Pons (tissue), 1 donor: ENCODE results near the gene FAM161A.
"Not testable (repeated sequence)": the region's sequence is repeated elsewhere in the genome, so short reads cannot be mapped to it uniquely, and the experiment has no call there.

Source experiments
- DNase-seq: peaks from one replicate; pipeline ENCODE4 v3.0.0-alpha.2; 2016; ENCODE audit warnings: low spot score

FAM161A gene, protein sequence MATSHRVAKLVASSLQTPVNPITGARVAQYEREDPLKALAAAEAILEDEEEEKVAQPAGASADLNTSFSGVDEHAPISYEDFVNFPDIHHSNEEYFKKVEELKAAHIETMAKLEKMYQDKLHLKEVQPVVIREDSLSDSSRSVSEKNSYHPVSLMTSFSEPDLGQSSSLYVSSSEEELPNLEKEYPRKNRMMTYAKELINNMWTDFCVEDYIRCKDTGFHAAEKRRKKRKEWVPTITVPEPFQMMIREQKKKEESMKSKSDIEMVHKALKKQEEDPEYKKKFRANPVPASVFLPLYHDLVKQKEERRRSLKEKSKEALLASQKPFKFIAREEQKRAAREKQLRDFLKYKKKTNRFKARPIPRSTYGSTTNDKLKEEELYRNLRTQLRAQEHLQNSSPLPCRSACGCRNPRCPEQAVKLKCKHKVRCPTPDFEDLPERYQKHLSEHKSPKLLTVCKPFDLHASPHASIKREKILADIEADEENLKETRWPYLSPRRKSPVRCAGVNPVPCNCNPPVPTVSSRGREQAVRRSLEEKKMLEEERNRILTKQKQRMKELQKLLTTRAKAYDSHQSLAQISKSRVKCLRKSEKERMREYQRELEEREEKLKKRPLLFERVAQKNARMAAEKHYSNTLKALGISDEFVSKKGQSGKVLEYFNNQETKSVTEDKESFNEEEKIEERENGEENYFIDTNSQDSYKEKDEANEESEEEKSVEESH

DNA sequence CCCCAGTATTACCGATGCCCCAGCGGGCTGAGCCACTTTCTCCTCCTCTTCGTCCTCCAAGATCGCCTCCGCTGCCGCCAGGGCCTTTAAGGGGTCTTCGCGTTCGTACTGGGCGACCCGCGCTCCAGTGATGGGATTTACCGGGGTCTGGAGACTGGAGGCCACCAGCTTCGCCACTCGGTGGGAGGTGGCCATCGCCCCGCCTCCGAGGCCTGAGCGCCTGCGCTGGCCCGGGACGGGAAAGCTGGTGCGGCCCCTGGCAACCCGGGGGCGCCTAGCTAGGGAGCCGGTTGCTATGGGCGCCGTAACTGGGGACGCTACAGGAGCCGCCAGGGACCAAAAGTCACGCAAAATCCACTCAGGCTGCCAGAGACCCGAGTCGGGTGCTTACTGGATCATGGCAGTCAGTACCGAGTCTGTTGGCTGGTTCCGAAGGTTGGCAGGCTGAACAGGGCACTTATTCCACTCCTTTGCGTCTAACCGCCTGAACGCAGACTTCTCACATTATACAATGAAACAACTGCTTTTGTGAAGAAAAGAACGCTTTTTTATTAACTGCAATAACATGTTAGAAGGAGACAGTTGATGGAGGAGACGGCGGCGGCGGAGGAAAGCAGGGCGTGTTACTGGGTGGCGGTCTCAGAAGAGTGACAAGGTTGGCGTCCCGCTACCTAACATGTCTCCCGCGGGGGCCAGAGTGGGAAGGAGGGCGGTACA, at the start of gene FAM161A:
Gene FAM161A (minus strand): TSS at position 214 of the 717 bp plus-strand sequence. CDS start 19 bp downstream, at position 195.
- DNase-seq = peak; percentile 90

DNA sequence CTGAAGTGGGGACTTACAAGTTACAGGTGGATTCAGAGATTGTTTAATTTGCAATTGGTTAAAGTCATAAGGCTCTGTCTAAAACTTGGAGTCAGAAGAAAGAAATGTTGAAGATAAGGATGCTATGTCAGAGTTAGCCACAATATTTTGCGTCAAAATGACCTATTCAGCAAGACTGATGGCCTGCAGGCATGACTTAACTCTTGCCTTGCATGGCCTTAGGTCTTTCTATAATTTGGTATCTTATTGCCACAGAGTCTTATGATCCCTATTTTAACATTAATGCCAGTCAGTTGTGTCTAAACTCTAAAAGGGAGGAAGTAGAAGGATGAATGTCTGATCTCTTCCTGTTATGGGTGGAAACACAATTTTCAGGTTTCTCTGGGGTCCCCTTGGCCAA, 46.4 kb upstream of the FAM161A start:
- no peak for DNase-seq

DNA sequence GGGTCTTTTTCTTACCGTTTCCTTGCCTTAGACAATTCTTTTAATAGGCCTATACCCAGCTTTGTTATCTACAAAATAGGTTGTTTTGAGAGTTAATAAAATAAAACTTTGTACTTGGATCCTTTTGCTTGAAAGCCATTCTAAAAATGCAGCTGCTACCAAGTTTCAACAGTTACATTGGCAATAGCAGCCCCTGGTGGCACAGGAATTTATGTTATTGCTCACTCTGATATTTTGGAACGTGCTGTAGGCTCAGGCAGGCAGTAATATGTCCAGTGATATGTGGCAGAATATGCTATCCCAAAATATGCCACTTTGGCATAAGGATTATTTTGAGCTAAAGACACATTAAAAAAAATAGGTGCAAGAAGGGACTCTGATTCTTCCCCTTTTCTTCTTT, 45.0 kb upstream of the FAM161A start:
- DNase-seq = peak; percentile 32

DNA sequence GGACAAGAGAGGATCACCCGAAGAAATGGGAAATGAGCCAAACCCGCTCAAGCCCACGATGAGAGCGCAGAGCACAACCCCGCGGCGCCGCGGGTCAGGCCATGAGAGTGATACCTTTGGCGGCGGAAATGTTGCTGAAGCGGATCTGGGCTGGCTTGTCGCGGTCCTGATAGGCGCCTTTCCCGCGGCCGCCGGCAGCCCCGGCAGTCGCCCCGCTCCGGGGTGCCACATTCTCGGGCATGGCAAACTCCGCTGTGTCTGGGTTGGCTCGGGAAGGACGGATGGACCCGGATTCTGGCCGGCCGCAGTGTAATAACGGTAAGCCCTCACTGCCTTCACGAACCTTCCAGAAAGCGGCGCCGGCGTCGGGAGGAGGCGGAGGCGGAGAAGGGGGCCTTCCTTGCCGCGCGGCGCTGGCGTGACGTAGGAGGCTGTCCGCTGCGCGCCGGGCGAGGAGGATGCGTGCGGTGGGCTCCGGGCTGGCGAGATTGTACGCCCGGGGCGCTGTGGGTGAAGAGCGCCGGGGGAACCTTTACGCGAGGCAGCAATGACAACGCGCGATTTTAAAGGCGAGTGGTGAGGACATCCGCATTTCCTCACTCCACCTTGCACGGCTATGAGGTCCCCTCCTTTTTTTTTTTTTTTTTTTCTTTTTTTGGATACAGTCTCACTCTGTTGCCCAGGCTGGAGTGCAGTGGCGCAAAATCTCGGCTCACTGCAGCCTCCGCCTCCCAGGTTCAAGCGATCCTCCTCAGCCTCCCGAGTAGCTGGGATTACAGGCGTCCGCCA, 34.6 kb upstream of the FAM161A start, which contains the start of gene CCT4:
Gene CCT4 (minus strand): TSS at position 390 of the 789 bp plus-strand sequence. CDS start 149 bp downstream, at position 241.
- DNase-seq = peak; percentile 84

DNA sequence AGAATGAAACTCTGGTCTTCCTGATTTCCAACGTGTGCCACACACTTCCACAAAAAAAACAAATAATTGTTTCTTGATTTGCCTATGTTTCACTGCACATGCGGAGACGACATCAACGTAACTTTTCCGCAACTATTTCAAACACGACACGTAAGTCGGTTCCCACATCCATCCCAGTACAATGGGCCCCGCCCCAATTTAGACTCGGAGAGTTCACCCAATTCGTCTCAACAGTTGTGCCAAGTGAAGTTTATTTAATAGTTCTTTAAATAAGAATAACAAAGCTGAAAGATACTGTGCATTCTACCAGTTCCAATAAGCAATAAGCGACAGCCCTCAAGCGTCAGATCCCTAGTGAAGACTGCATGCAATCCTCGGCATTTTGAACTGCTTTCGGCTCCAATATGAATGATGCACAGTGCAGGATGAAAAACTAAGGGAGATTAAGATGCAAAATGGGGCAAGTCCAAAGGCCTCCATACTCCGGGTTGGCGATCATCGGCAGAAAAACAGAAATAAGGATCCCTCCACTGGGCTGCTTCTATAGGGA, 33.9 kb upstream of the FAM161A start:
- peak; percentile 66 for DNase-seq

DNA sequence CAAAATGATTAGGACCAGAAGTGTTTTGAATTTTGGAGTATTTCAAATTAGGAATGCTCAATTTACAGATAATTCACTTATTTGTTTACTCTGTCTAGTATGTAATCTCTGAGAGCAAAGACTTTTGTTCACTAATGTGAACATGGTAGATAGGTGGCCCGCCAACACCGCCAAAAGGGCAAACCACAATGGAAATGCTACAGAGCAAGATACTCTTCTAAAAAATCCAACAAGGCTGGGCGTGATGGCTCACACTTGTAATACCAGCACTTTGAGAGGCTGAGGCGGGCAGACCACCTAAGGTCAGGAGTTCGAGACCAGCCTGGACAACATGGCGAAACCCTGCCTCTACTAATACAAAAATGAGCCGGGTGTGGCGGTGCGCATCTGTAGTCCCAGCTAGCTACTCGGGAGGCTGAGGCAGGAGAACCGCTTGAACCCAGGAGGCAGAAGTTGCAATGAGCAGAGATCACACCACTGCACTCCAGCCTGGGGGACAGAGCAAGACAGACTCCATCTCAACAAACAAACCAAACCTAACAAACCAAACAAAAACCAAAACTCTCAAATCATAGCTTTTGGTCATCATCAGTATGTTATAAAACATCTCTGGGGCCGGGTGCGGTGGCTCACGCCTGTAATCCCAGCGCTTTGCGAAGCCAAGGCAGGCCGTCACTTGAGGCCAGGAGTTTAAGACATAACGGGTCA, 32.2 kb upstream of the FAM161A start:
- DNase-seq = no peak

DNA sequence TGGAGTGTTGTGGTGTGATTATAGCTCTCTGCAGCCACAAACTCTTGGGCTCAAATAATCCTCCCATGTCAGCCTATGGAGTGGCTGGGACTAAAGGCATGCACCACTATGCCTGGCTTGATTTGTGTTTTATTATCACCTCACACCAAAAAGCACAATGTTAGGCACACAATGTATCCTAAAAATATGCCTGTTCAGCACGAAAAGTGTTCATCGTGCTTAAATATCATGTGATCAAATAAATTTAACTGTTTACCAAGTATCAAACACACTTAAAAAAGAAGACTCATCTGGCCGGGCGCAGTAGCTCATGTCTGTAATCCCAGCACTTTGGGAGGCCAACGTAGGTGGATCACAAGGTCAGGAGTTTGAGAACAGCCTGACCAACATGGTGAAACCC, 29.0 kb upstream of the FAM161A start:
- DNase-seq = no peak

DNA sequence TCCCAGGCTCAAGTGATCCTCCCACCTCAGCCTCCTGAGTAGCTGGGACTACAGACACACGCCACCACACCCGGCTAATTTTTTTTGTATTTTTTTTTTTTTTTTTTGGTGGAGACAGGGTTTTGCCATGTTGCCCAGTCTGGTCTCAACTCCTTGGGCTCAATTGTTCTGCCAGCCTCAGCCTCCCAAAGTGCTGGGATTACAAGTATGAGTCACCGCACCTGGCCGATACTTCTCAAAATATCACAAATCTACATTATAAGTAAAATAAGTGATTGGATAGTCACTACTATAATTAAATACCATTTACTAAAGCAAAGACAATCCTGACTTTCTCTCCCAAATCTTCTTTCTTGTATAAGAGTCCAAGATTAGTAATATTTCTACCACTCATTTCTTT, 25.5 kb upstream of the FAM161A start:
- not testable (repeated sequence) for DNase-seq

DNA sequence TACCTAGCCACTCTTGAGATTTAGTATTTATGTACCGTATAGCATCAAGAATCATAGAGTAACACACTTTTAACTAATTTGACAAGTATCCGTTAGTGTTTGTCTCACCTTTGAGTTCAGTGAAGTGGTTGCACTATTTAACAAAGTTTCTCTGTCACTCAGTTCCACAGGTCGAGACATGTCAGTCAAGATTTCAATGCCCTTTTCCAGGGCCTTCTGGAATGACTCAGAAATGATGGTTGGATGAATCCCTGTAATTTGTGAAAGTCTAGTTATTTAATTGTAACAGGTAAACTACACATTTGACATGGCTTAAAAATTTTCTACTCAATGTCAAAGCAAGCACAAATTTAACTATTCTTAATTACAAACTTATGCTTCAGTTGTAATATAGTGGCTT, 24.9 kb upstream of the FAM161A start:
- no peak for DNase-seq

DNA sequence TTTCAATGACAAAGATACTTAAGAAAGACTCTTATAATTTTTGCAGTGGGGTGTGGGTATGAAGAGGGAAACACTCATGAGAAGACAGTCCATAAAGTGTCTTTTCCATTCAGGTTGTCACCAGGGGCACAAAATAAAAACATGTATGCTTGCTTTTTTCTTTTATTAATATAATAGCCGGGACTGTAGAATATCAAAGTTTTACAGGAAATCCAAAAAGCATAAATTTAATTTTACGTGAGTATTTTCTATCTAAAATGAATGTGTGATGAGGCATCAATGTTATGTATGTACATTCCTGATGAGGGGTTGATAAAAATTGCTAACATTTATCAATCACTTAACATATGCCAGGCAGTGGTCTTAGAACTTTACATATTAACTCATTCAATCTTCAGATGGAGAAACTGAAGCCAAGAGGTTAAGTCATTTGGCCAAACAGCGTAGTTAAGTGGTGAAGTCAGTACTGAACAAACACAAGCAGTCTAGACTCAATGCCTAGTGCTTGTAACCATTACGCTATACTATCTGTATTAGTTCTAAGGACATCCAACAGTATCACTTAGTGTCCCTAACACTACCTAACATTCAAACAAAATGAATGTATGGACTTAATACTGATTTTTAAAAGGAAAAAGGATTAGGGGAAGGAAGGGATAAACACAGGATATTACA, 23.8 kb upstream of the FAM161A start:
- no peak for DNase-seq

DNA sequence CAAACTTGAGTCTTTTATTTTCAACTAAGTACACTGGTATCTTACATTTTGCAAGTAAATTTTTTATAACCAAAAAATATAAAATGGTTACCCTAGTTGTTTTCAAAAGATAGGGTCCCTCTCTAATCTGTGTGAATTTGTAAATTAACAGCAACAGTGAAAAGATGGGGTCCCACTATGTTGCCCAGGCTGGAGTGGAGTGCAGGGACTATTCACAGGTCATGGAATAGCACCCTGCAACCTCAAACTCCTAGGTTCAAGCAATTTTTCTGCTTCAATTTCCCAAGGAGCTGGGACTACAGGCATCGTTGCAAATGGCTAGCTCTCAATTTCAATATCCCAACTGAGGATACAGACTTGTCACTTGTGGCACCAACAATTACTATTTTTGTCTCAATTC, 22.5 kb upstream of the FAM161A start:
- no peak for DNase-seq

DNA sequence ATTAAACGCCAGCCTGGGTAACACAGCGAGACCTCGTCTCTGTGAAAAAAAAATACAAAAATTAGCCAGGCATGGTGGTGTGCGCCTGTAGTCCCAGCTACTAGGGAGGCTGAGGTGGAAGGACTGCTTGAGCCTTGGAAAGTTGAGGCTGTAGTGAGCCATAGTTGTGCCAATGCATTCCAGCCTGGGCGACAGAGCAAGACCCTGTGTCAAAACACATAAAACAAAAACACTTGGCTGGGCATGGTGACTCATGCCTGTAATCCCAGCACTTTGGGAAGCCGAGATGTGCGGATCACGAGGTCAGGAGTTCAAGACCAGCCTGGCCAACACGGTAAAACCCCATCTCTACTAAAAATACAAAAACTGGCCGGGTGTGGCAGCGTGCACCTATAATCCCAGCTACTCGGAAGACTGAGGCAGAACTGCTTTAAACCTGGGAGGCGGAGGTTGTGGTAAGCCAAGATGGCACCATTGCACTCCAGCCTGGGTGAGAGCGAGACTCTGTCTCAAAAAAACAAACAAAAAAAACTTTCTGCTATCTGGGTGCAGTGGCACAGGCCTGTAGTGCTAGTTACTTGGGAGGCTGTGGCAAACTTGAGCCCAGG, 12.7 kb upstream of the FAM161A start:
- not testable (repeated sequence) for DNase-seq

DNA sequence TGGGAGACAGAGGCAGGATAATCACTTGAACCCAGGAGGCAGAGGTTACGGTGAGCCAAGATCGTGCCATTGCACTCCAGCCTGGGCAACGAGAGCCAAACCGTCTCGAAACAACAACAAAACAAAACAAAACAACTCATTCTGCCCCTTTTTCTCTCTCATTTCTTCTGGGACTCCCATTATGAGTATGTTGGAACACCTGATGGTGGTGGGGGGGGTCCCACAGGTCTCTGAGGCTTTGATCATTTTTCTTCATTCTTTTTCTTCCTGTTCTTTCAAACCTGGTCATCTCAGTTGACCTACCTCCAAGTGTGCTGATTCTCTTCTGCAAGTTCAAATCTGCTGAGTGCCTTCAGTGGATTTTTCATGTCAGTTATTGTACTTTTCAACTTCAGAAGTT, 8.2 kb upstream of the FAM161A start:
- DNase-seq = no peak

DNA sequence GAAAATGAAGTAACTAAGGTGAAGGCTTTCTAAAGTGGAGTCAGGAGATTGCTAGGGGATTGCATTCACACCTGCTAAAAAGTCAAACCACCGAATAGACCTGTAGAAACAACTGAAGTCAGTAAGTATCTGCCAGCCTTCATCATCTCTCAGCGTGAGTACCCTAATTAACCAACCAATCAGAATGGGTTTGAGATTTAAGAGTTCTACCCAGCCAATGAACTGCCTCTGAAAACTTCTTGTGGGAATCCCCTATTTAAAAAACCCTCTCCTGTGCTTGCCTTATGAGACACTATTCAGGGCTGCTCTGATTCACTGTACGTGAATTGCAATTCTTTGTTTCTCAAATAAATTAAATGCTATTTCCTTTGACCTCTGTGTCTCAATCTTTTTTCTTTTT, 3.4 kb upstream of the FAM161A start:
- DNase-seq = no peak

DNA sequence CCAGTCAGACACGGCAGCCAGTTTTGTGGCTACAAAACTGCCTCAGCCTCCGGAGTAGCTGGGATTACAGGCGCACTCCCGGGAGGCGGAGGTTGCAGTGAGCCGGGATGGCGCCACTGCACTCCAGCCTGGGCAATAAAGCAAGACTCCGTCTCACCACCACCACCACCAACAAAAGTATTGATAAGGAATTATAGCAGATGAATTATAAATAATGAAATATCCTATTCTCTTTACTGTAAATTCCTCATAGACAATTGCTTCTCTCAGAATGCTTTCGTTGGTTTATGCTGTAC, 1.4 kb upstream of the FAM161A start:
- DNase-seq = no peak

DNA sequence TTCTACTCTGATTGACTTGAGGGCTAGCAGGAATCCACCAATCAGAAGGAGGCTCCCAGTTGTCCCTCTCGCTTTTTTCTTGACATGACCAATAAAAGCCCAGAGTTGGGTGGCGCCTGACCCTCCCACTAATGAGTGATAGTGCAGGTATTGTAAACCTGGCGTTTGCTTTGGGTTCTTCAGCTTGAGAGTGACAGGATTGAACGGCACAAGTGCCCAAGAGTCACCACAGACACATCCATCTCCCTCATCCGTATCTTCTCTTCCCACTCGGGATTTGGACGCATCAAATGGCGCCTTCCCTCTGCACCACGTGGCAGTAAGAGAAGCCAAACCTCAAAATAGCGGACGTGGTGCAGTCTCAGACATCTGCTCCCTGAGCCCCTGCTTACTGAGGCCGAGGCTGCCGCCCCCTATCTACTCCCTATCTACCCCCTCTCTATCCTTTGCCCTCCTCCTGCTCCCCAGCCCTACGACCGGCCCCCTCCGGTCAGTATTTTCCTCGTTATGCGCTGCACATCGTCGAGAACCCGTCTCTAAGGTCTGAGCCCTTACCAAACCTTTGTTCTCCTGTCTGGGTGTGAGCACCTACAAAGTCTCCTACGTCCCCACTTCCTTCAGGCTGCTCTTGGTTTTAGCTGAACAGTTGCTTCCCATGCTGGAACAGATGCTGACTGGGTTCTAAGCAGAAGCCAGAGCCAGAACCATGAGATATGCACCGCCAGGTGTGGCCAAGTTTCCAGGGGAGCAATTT, 881 bp upstream of the FAM161A start:
- peak; percentile 99 for DNase-seq

DNA sequence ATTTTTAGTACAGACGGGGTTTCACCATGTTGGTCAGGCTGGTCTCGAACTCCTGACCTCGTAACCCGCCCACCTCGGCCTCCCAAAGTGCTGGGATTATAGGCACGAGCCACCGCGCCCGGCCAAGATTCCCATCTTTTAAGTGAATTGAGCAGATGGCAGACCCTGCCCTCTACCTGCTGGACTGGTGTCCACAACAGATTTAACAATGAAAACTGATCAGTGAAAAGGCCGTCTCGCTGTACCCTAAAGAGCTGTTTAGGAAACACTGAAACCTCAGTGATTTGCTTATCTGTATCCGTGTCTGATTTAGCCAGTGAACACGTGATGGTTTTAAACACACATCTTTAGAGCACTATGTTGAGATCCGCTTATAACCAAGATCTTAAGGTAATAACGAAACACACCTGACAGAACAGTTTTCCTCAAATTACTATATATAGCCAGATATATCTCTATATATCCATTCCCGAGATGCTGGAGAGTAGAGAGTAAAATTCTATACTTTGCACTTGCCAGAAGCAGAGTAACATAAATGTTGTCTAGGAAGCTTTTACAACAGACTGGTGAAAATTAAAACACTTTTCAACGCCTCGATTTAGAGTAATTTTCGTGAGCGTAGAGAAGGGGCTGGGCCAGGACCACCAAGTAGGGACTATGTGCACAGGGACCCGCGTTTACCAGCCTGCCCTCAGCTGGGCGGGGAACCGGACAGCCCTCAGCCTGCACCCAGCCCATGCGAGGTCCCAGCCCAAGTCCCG, 594 bp downstream of the FAM161A start:
- DNase-seq = peak; percentile 25

DNA sequence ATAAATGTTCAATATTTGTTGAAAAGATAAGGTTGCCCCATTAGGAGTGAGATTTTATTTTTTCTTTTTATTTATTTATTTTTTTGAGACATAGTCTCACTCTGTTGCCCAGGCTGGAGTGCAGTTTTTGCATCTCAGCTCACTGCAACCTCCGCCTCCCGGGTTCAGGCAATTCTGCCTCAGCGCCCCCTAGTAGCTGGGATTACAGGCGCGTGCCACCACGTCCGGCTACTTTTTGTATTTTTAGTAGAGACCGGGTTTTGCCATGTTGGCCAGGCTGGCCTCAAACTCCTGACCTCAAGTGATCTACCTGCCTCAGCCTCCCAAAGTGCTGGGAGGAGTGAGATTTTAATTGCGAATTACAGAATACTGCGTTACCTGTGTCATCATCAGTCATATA, 2.6 kb downstream of the FAM161A start:
- DNase-seq = not testable (repeated sequence)

DNA sequence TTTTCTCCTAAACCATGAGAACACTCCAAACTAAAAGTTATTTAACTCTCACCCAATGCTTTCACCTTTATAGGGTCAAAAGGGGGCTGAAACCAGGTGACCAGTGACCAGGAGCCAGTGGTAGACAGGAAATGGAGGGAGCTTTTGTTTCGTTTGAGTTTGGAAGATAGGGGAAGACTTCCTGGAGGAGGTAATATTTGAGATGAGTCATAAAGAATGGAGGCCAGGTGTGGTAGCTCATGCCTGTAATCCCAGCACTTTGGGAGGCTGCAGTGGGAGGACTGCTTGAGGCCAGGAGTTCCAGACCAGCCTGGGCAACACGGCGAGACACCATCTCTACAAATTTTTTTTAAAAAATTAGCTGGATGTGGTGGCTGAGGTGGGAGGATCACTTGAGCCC, 8.5 kb downstream of the FAM161A start:
- DNase-seq = no peak
